ENCODE measurements around the gene IWS1.

DNA sequence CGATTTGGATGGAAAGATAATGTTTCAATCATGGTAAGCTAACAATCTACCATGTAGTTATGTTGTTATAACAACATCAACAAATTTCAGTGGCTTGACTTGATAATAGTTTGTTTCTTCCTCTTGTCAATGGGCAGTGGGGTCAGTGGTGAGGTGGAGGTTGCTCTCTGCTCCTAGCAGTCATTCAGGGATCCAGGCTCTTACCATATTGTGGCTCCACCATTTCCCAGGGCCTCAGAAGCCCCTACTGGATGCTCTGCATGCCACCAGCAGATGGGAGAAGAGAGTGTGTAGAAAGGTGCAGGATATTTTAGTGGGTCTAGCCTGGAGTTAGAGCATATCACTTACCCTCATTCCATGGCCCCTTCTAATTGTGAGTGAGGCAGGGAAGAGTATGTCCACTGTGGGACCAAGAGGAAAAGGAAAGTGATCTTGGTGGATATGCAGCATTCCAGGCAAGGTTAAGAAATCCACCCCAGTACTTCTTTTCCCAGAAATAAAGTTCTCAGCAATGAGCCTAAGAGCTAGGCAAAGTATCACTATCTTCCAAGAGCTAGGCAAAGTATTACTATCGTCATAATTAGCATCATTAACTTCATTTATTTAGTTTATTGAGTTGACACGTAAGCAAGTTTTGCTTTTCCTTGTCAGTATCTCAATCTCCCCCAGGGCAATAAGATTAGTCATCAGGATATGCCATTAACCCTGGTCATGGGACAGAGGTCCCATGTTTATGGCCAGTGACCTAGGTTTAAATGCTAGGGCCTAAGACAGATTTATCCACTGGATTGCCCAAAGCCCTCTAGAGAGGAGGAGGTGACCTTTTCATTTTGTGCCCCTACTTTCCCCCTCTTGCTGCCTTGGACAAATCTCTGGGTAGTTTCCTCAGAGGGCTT is 4.2 kb upstream of the IWS1 start:
- no peak for TF ChIP-seq POLR2A (IDR thresholded peaks at IDR 0.05)
- TF ChIP-seq, protein P1, sequence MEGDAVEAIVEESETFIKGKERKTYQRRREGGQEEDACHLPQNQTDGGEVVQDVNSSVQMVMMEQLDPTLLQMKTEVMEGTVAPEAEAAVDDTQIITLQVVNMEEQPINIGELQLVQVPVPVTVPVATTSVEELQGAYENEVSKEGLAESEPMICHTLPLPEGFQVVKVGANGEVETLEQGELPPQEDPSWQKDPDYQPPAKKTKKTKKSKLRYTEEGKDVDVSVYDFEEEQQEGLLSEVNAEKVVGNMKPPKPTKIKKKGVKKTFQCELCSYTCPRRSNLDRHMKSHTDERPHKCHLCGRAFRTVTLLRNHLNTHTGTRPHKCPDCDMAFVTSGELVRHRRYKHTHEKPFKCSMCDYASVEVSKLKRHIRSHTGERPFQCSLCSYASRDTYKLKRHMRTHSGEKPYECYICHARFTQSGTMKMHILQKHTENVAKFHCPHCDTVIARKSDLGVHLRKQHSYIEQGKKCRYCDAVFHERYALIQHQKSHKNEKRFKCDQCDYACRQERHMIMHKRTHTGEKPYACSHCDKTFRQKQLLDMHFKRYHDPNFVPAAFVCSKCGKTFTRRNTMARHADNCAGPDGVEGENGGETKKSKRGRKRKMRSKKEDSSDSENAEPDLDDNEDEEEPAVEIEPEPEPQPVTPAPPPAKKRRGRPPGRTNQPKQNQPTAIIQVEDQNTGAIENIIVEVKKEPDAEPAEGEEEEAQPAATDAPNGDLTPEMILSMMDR (IDR thresholded peaks at IDR 0.05): no peak
